ENCODE measurements around the gene NR1D1.

GRCh38 chr17:40148527-40148926 lies 48.1 kb upstream of the NR1D1 start:
- TF ChIP-seq FOXM1 (IDR thresholded peaks at IDR 0.05; ENCODE audit: borderline replicate concordance) (no peak), FOXA1 (IDR thresholded peaks at IDR 0.05) (no peak), TARDBP (IDR thresholded peaks at IDR 0.05) (no peak), NFRKB (IDR thresholded peaks at IDR 0.05) (no peak), CTBP1 (IDR thresholded peaks at IDR 0.05; ENCODE audit: borderline replicate concordance) (no peak), BHLHE40 (IDR thresholded peaks at IDR 0.05; ENCODE audit: borderline replicate concordance) (no peak), SP1 (IDR thresholded peaks at IDR 0.05) (no peak), ARNT (IDR thresholded peaks at IDR 0.05) (no peak), L3MBTL2 (conservative IDR thresholded peaks at IDR 0.05) (no peak)
